GM23338 (cell line): ENCODE data around the gene CENPO.

Experiments
- CTCF ChIP-seq, 2 experiments: fragments of 200-600 bp in 1 of 2; sonication (generic) in 1 of 2; conservative IDR thresholded peaks; 2 replicates each; pipeline versions ENCODE4 v1.5.1 to v1.6.1; 2016 to 2017; ENCODE audit warnings: antibody characterized with exemption in 2 of 2, low read depth in 2 of 2, mild to moderate bottlenecking in 2 of 2, moderate library complexity in 1 of 2
- EZH2phosphoT487 ChIP-seq: fragments of 200-600 bp; sonication (generic); IDR thresholded peaks from one replicate; pipeline ENCODE4 v1.8.1; 2018; ENCODE audit warnings: antibody characterized with exemption; ENCODE audit not compliant: unreplicated experiment
- POLR2AphosphoS5 ChIP-seq: IDR thresholded peaks from 2 replicates; pipeline ENCODE4 v1.6.1; 2016; ENCODE audit warnings: antibody characterized with exemption, low read depth

GRCh38 chr2:24836206-24836605 is 43.0 kb downstream of the CENPO start:
- TF ChIP-seq CTCF (conservative IDR thresholded peaks at IDR 0.05; ENCODE audit: low read depth in 2 of 2) (no peak), POLR2AphosphoS5 (no peak), EZH2phosphoT487 (no peak)
